Mesothelial cell of epicardium (in vitro differentiated cells): ENCODE measurements around the gene TRIP10. TPM values are rescaled to one million over a fixed set of nuclear protein-coding genes. Genes with fewer than 3 reads are reported as not detected.

ENCODE experiments used
- DNase-seq, 2 experiments: peaks; one replicate each; pipeline ENCODE4 v3.0.0; 2021; ENCODE audit warnings: low spot score in 2 of 2; ENCODE audit not compliant: unreplicated experiment in 2 of 2
- H3K27ac Mint-ChIP-seq: 2 replicates; pipeline ENCODE4 v1.8.0; 2021; ENCODE audit warnings: mixed read lengths
- H3K27me3 Mint-ChIP-seq: 2 replicates; pipeline ENCODE4 v1.8.0; 2021; ENCODE audit warnings: low read depth, mixed read lengths
- H3K36me3 Mint-ChIP-seq: 2 replicates; pipeline ENCODE4 v1.8.0; 2021; ENCODE audit warnings: mixed read lengths
- H3K4me1 Mint-ChIP-seq: 2 replicates; pipeline ENCODE4 v1.8.0; 2021; ENCODE audit warnings: mixed read lengths
- H3K4me3 Mint-ChIP-seq: 2 replicates; pipeline ENCODE4 v1.8.0; 2021; ENCODE audit warnings: mild to moderate bottlenecking, moderate library complexity, mixed read lengths
- H3K9me3 Mint-ChIP-seq: 2 replicates; pipeline ENCODE4 v1.8.0; 2021; ENCODE audit warnings: mixed read lengths
- CTCF ChIP-seq: fragments of 200-600 bp; sonication (generic); IDR thresholded peaks from one replicate; pipeline ENCODE4 v1.5.0; 2021; ENCODE audit warnings: antibody characterized with exemption; ENCODE audit not compliant: unreplicated experiment
- total RNA-seq: library from RNA; stranded (reverse); gene quantifications from 3 replicates; pipeline ENCODE4 v1.2.1, GENCODE V29; 2021

The TRIP10 gene
- total RNA-seq, 1 donor from 2014 or later, result 73.2 TPM

GRCh38 chr19:6734096-6734696 lies 5.3 kb upstream of the TRIP10 start:
- no peak for TF ChIP-seq CTCF
- no peak overlapping the region for H3K4me3 Mint-ChIP-seq
- H3K4me1 Mint-ChIP-seq, result peaks cover 31% of the 10 kb centered on the region
- no peak overlapping the region for H3K27ac Mint-ChIP-seq
- no peak for DNase-seq
- H3K9me3 Mint-ChIP-seq, result no peaks in the 10 kb centered on the region
- peaks cover 10% of the 10 kb centered on the region for H3K36me3 Mint-ChIP-seq
- H3K27me3 Mint-ChIP-seq, result no peaks in the 10 kb centered on the region

- no peak for TF ChIP-seq CTCF
- Mint-ChIP-seq H3K4me1 (peaks cover 32% of the 10 kb centered on the region), H3K36me3 (peaks cover 6% of the 10 kb centered on the region), H3K4me3 (peak overlapping the region; percentile 98), H3K27me3 (no peaks in the 10 kb centered on the region), H3K27ac (peak overlapping the region; percentile 98), H3K9me3 (no peaks in the 10 kb centered on the region)
- DNase-seq, result no peak
Observed at GRCh38 chr19:6735181-6735911, 4.1 kb upstream of the TRIP10 start.

GRCh38 chr19:6736169-6736916 lies 3.1 kb upstream of the TRIP10 start:
- Mint-ChIP-seq H3K4me3 (peak overlapping the region; percentile 98), H3K27ac (peak overlapping the region; percentile 98), H3K27me3 (no peaks in the 10 kb centered on the region), H3K9me3 (no peaks in the 10 kb centered on the region), H3K36me3 (peaks cover 6% of the 10 kb centered on the region), H3K4me1 (peaks cover 39% of the 10 kb centered on the region)
- DNase-seq, result peak in 1 of 2 experiments; percentile 73
- peak; percentile 41 for TF ChIP-seq CTCF

- Mint-ChIP-seq H3K36me3 (peaks cover 6% of the 10 kb centered on the region), H3K27me3 (no peaks in the 10 kb centered on the region), H3K4me1 (peaks cover 42% of the 10 kb centered on the region), H3K4me3 (peak overlapping the region; percentile 98), H3K9me3 (no peaks in the 10 kb centered on the region), H3K27ac (peak overlapping the region; percentile 98)
- TF ChIP-seq CTCF, result no peak
- no peak for DNase-seq
Observed at GRCh38 chr19:6736917-6737283, 2.6 kb upstream of the TRIP10 start.

GRCh38 chr19:6737284-6737872 lies 2.1 kb upstream of the TRIP10 start, which contains the start of gene GPR108:
TSS of gene GPR108 (minus strand) at chr19:6737580. CDS start at chr19:6737576, 4 bp downstream.
- H3K9me3 Mint-ChIP-seq, result no peaks in the 10 kb centered on the region
- H3K27me3 Mint-ChIP-seq, result no peaks in the 10 kb centered on the region
- no peak for TF ChIP-seq CTCF
- H3K36me3 Mint-ChIP-seq, result peaks cover 5% of the 10 kb centered on the region
- peaks cover 45% of the 10 kb centered on the region for H3K4me1 Mint-ChIP-seq
- DNase-seq, result peak; percentile 99
- peak within 1 kb of the TSS; percentile 98 for H3K4me3 Mint-ChIP-seq
- peak within 1 kb of the TSS; percentile 98 for H3K27ac Mint-ChIP-seq
